RPMI7951 (cell line): ENCODE data around the gene SF3B6. TPM values are rescaled to one million over a fixed set of nuclear protein-coding genes. Genes with fewer than 3 reads are reported as not detected.
"Not testable (repeated sequence)": the region's sequence is repeated elsewhere in the genome, so short reads cannot be mapped to it uniquely, and the experiment has no call there.

Experiments
- DNase-seq: peaks from one replicate; pipeline ENCODE4 v3.0.0-alpha.2; 2012; ENCODE audit warnings: low read depth
- total RNA-seq: library from RNA; depleted of rRNA; stranded (reverse); fragments of >200 nt; shearing (Covaris generic); gene quantifications from 2 replicates; pipeline ENCODE4 v1.2.3, GENCODE V29; 2014; rRNA removed

The SF3B6 gene, protein sequence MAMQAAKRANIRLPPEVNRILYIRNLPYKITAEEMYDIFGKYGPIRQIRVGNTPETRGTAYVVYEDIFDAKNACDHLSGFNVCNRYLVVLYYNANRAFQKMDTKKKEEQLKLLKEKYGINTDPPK
- 441 and 501 TPM in 2 replicates for total RNA-seq

DNA sequence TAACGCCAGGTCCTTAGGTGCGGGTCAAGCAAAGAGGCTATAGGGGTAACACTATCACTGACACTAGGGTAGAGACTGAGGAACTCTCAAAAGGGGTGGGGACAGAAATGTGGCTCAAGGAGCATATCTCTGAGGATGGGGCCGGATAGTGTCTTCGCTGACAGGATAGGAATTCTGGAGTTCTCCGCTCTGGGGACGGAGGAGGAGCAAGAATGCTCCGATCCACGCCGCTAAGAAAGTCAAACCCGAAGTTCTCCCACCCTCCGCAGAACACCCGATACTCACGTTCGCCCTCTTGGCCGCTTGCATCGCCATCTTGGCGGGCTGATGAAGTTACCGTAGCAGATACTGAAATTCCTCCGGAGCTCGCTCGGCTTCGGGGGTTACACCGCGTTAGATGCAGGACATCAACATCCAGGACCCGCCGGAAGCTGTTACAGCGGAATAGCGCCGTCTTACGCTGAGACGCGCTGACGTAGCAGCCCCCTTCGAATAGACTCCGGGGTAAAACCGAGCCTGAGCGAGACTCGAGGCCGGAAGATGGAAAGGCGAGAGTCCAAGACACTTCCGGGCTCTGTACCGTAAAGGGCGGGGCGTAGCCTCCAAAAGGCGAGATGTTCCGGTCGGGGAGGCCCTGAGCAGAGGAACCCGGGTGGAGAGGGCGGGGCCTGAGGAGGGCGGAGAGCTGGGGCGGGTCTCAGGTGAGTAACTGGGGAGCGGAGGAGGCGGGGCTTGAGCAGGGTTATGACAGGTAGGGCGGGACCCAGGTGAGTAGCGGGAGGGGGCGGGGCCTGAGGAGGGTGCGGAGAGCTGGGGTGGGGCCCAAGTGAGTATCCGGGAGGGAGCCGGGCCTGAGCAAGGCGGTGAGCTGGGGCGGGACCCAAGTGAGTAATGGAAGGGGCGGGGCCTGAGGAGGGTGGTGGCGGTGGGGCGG lies at the start of gene SF3B6:
SF3B6 (minus strand) TSS at position 412 of the 934 bp plus-strand sequence; CDS start at position 315, 97 bp downstream.
- DNase-seq = peak; percentile 99

DNA sequence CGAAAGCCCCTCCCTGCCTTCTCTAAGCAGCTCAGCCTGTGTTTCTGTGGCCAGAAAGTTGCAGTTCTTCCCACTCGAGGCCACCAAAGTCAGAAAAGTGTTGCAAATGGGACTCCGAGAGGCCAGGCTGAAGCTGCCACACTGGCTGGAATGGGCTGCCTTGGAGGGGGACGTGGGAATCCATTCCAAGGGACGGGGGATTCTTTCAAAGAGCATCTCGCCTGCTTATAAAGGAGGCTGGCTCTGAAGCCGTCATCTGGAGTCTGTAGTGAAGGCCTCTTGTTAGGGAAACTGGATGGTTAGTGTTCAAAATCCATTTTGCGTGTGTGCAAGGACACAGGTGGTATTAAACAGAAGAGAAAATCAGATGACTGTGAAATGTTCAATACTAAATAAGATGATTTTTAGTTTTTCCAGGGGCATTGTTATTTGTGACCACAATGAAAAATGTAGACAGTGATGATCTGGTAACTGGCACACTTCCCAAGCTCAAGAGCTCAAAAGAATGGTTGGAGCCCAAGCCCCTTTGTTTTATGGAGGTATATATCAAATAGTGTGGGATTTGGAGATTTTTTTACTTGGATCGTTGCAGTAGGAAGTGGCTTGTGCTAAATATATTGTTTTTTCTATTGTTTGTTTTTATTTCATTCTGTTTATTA lies 47.9 kb upstream of the SF3B6 start:
- no peak for DNase-seq

DNA sequence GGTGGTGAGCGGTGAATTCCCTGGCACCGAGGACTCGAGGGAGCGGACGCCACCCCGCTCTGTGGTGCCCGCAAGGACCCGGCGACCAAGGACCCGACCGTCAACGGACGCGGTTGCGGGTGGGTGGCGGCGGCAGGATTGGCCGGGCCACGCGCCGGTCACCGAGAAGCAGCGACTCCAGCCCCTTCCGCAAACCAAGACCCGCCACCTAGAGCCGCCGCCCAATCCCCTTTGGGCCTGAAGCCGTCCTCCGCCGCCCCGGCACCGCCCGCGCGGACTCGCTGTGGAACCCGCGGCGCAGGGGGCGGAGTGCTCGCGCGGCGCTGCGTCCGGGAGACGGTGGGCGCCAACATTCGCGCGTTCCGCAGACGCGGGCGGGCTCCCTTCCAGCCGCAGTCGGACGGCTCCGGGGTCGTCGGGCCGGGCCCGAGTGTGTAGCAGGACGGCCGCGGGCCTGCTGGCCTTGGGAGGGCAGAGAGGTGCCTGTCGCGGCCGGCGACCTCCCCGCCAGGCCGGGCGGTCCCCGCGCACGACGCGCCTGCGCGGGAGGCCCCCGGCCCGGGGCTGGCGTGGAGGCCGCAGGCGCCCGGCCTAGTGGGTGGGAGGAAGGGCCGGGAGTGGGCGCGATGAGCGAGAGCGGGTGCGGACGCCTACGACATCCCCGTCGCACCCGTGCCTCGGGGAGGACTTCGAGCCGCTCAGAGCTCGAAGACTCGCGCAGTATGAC lies 47.2 kb upstream of the SF3B6 start, which contains the start of the genes FAM228B and PFN4:
FAM228B (plus strand) TSS at position 275 of the 727 bp plus-strand sequence. CDS start 893 bp downstream, outside the sequence.
PFN4 (minus strand) TSS at position 140 of the 727 bp plus-strand sequence. CDS start 799 bp downstream, outside the sequence.
- peak; percentile 89 for DNase-seq

DNA sequence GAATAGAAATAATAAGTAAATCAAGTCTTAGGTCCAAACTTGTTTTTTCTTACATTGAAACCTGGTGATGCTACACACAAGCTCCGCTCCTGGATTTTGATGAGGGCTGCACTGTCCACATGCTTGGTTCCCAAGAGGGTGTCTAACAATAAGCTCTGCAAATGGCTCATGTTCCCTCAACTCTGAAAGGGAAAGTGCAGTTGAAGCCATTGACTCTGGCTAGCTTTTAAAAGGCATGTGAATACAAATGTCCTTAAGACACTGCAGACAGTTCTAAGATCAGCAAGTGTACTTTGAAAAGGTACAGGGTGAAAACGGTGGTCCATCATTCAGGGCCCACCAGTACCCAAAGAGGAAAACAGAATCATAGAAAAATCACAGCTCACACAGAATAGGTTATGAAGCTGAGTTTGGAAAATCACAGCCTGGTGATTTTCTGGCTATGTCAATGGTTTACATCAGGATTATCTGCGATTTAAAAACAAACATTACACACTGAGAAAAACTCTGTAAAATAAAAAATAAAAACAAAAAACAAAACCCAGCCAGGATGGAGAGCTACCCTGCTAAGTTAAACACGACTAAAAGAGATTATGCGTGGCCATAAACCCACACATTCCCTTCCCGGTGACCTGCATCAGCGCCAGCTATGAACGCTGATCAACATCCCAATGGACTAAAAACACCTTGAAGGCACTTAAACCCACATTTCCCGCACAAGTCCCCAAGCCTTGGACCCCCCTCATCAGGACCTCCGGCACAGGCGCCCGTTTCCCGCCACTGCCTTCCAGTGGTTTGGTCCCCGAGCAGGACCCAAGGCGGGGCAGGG lies 46.5 kb upstream of the SF3B6 start:
- peak; percentile 22 for DNase-seq

DNA sequence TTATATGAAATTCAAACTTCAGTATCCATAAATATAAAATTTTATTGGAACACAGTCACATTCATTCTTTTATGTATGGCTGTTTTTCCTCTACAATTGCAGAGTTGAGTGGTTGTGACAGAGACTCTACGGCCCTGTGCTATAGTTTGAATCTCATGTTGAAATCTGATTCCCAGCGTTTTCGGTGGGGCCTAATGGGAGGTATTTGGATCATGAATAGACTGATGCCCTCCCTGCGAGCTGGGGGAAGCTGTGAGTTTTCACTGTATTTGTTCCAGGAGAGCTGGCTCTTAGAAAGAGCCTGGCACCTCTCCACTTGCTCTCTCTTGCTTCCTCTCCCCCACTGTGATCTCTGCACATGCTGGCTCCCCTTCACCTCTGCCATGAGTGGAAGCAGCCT lies 45.3 kb upstream of the SF3B6 start:
- no peak for DNase-seq

DNA sequence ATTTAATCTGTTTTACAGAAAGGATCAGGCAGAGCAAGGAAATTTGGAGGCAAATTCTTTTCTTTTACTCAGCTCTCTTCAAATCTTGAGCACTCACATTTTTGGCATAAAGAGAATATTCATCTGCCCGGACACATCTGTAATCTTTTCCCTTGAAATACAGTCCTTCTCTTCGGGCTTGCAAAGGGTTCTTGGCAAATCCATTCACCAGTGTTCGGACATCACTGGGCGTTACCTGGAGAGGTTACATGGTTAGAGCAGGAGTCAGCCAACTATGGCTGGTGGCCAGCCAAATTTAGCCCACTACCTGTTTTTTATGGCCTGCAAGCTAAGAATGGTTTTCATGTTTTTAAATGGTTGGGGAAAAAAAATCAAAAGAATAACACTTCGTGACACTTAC lies 44.9 kb upstream of the SF3B6 start:
- DNase-seq = no peak

DNA sequence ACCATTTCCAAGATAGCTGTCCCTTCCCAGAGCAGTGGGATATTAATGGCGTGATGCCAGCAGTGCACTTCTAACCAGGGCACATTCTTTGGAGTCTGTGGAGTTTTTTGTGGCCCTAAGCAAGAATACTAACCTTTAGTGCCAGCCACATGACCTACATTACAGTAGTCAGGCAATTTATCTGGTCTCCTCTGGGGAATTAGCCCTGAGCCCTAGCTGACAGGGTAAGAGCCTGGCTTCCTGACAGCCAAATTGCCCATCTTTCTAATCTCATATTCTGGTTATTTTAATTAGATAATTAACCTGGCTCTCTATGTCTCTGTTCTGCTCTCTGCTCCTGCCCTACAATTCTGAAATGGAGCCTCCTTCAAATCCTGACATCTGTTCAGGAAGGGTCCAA lies 41.8 kb upstream of the SF3B6 start:
- no peak for DNase-seq

DNA sequence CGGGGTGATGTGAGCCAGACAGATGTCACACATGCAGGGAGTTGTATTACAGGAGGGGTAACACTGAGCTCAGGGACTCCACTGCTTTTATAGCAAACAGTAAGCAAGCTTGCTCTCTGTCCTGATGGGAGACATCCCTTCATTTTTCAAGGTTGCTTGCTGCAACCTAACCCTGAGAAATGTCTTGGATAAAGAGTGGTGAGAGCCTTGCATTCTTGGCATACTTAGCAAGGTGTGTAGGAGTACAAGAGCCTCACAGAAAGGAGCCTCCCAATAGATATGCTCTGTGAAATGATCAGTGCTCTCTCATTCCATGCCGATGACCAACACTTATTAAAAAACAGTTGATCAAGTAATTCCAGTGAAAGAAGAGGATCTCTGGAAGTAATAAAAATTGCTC lies 38.9 kb upstream of the SF3B6 start:
- DNase-seq = no peak

DNA sequence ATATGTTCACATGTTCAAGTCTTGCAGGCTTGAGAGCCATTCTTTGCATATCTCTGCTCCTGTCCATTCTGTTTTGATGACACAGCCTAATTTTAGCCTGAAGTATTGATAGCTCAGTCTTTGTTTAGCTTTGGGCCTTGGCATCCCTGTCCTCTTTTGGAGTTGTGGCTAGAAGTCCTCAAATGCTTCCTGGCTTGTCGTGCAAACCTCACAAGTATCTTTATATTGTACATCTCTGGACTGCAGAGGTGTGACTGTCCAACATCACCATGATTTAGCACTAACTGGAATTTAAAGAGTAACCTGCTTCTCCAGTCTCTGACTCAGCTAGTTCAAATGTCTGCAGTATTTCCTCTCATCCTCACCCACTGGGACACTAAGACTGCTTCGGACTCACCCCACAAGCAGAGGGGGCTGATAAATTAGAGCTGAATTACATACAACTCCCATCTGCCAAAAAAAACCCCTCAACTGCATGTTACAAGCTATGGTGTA lies 35.3 kb upstream of the SF3B6 start:
- peak; percentile 20 for DNase-seq

DNA sequence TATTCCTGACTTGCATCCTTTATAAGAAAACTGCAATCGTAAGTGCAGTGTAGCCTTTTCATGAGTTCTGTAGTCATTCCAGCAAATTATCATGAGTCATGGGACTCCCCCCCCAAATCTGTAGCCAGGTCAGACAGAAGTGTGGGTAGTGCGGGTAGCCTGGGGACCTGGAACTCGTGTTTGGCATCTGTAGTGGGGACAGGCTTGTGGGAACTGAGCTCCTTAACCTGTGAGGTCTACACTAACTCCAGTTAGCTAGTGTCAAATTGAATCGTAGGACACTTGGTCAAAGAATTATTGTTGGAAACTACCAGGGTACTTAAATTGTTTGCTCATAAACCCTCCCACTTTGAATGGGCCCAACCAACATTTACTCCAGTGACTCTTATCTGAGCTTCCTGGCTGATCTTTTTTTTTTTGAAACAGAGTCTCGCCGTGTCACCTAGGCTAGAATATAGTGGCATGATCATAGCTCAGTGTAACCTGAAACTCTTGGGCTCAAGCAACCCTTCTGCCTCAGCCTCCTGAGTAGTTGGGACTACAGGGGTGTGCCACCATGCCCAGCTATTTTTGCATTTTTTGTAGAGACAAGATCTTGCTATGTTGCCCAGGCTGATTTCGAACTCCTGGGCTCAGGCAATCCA lies 34.7 kb upstream of the SF3B6 start:
- DNase-seq = peak; percentile 38

DNA sequence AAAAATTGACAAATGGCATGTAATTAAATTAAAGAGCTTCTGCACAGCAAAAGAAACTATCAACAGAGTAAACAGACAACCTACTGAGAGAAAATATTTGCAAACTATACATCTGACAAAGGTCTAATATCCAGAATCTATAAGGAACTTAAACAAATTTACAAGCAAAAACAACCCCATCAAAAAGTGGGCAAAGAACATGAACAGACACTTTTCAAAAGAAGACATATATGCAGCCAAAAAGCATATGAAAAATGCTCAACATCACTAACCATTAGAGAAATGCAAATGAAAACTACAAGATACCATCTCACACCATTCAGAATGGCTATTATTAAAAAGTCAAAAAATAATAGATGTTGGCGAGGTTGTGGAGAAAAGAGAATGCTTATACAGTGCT lies 33.3 kb upstream of the SF3B6 start:
- not testable (repeated sequence) for DNase-seq

DNA sequence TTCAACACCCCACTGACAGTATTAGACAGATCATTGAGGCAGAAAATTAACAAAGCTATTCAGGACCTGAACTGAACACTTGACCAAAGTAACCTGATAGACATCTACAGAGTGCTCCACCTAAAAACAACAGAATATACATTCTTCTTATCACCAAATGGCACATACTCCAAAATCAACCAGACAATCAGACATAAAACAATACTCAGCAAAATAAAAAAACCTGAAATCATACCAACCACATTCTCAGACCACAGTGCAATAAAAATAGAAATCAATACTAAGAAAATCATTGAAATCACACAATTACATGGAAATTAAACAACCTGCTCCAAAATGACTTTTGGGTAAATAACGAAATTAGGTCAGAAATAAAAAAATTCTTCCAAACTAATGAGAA lies 31.2 kb upstream of the SF3B6 start:
- DNase-seq = no peak

DNA sequence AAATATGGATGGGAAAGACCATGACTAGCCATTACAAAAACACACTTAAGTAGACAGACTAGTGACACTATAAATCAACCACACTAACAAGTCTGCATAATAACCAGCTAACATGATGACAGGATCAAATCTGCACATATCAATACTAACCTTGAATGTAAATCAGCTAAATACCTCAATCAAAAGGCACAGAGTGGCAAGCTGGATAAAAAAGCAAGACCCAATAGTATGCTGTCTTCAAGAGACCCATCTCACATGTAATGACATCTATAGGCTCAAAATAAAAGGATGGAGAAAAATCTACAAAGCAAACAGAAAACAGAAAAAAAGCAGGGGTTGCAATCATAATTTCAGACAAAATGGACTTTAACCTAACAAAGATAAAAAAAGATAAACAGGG lies 30.7 kb upstream of the SF3B6 start:
- DNase-seq = no peak

DNA sequence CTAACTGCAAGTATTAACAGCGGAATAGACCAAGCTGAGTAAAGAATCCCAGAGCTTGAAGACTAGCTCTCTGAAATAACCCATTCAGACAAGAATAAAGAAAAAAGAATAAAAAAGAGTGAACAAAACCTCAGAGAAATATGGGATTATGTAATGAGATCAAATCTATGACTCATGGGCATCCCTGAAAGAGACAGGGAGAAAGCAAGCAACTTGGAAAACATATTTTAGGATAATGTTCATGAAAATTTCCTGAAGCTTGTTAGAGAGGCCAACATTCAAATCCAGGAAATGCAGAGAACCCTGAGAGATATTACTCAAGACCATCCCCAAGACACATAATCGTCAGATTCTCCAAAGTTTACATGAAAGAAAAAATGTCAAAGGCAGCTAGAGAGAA lies 29.7 kb upstream of the SF3B6 start:
- DNase-seq = no peak

DNA sequence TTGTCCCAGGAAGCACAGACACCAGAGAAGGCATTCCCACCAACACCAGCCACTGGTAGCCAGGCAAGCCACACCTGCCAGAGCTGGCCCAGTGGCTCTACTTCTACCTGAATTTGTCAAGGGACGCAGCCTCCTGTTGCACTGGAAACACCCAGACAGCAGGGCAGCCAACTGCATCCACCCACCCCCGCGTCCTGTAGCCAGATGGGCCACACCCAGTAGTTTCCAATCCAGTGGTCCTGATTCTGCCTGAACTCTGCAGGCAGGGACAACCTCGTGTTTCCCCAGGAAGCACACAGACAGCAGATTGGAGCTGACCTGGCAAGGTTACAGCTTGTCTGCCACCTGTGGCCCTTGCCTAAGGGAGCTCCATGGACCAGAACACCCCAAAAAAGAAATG lies 28.8 kb upstream of the SF3B6 start:
- DNase-seq = no peak

DNA sequence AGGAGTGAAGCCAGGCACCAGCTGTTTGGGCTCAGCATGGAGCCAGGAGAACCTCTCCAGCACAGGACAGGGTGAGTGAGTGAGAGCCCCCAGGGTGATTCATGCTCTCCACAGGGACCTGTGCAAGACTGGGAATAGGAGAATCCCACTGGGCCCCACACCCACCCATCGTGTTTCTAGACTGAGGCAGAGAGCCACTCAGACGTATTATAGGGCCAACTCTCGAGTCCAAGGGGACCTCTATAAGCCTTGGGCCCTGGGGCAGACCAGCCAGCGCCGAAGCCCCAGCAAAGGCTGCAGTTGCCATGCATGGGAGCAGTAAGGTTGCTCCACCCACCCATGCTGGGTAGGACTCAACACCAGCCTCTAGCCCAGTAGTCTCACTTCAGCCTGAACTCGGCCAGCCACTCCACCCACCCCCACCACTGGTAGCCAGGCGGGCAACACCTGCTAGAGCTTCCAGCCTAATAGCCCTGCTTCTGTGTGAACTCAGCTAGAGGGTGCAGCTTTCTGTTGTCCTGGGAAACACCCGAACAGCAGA lies 28.1 kb upstream of the SF3B6 start:
- no peak for DNase-seq

DNA sequence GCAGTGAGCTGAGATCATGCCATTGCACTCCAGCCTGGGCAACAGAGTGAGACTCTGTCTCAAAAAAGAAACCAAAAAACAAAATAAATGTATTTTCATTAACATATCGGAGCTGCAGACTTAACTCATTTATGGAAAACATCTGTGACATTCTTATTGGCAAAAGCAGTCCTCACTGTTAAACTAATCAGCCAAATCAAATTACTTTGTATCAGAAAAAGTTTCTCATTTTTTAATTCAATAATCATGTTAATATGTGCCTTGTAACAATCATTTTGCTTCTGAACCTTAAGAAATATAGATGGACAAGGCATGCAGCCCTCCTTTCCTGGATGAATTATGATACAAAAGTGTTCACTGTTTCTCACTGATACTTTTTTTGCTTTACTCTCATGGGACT lies 26.6 kb upstream of the SF3B6 start:
- DNase-seq = no peak

DNA sequence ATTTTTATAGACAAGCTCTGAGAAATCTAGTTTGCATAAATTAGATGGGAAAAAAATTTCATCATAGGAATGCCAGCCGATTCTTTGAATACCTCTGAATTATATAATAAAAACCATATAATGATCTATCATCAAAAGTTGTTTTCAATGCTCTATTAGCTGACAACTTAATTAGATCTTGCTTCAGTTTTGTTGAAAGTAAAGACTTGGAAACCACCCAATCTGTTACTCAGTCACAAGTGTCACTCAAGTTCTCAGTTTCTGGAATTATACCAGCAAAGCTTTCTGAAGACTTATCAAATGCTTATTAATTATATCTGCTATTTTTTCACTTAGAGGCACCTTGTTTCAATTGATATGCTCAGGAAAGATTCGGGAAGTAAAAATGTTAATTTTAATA lies 25.9 kb upstream of the SF3B6 start:
- DNase-seq = no peak

DNA sequence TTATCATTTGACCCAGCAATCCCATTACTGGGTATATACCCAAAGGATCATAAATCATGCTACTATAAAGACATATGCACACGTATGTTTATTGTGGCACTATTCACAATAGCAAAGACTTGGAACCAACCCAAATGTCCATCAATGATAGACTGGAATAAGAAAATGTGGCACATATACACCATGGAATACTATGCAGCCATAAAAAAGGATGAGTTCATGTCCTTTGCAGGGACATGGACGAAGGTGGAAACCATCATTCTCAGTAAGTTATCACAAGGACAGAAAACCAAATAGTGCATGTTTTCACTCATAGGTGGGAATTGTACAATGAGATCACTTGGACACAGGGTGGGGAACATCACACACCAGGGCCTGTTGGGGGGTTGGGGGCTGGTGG lies 24.6 kb upstream of the SF3B6 start:
- DNase-seq = not testable (repeated sequence)

DNA sequence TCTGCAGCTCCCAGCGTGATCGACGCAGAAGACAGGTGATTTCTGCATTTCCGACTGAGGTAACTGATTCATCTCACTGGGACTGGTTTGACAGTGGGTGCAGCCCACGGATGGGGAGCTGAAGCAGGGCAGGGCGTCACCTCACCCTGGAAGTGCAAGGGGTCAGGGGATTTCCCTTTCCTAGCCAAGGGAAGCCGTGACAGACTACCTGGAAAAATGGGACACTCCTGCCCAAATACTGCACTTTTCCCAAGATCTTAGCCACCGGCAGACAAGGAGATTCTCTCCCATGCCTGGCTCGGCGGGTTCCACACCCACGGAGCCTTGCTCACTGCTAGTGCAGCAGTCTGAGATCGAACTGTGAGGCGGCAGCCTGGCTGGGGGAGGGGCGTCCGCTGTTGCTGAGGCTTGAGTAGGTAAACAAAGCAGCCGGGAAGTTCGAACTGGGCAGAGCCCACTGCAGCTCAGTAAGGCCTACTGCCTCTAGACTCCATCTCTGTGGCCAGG lies 19.1 kb upstream of the SF3B6 start:
- not testable (repeated sequence) for DNase-seq
